Fibroblast of lung (primary cell): Measurements from ENCODE around the gene AMFR. TPM values are rescaled to one million over a fixed set of nuclear protein-coding genes. Genes with fewer than 3 reads are reported as not detected.

Experiments used
- DNase-seq, 2 donors: peaks; one replicate each; pipeline versions ENCODE4 v3.0.0 to v3.0.0-alpha.2; 2010; ENCODE audit warnings: low read depth in 2 of 2
- H2AFZ ChIP-seq: 2 replicates; pipeline ENCODE4 v1.5.1; 2012; ENCODE audit warnings: low read length, control low read depth, inconsistent platforms
- H3K27ac ChIP-seq: 2 replicates; pipeline ENCODE4 v1.5.1; 2011; ENCODE audit warnings: low read length, control low read depth; ENCODE audit not compliant: insufficient read depth
- H3K27me3 ChIP-seq: 2 replicates; pipeline ENCODE4 v1.5.1; 2011; ENCODE audit warnings: mild to moderate bottlenecking, low read length; ENCODE audit not compliant: control insufficient read depth, insufficient read depth
- H3K36me3 ChIP-seq: 2 replicates; pipeline ENCODE4 v1.5.1; 2011; ENCODE audit warnings: low read length; ENCODE audit not compliant: control insufficient read depth, insufficient read depth
- H3K4me1 ChIP-seq: 2 replicates; pipeline ENCODE4 v1.5.1; 2011; ENCODE audit warnings: low read length; ENCODE audit not compliant: control insufficient read depth, insufficient read depth; ENCODE audit errors: extremely low read depth
- H3K4me2 ChIP-seq: 2 replicates; pipeline ENCODE4 v1.5.1; 2011; ENCODE audit warnings: low read length, control low read depth; ENCODE audit not compliant: insufficient read depth; ENCODE audit errors: extremely low read depth
- H3K4me3 ChIP-seq, 4 experiments: fragments of 200-600 bp in 1 of 4; sonication (generic) in 1 of 4; replicated peaks in 1 of 4; 2 replicates each; pipeline ENCODE4 v1.5.1; 2011 to 2016; ENCODE audit warnings: low read length in 4 of 4, low read depth in 3 of 4, mild to moderate bottlenecking in 3 of 4, control low read depth in 2 of 4, inconsistent platforms in 1 of 4, mixed read lengths in 1 of 4; ENCODE audit not compliant: insufficient read depth in 1 of 4; ENCODE audit errors: control extremely low read depth in 1 of 4
- H3K79me2 ChIP-seq: 2 replicates; pipeline ENCODE4 v1.5.1; 2012; ENCODE audit warnings: mild to moderate bottlenecking, low read length, inconsistent platforms; ENCODE audit not compliant: control insufficient read depth, insufficient read depth
- H3K9ac ChIP-seq: 2 replicates; pipeline ENCODE4 v1.5.1; 2011; ENCODE audit warnings: mild to moderate bottlenecking, low read length, control low read depth; ENCODE audit not compliant: insufficient read depth
- H3K9me3 ChIP-seq: 2 replicates; pipeline ENCODE4 v1.5.1; 2012; ENCODE audit warnings: low read depth, low read length; ENCODE audit not compliant: control insufficient read depth, insufficient read depth
- H4K20me1 ChIP-seq: 2 replicates; pipeline ENCODE4 v1.5.1; 2011; ENCODE audit warnings: low read length; ENCODE audit not compliant: control insufficient read depth, insufficient read depth; ENCODE audit errors: extremely low read depth
- CTCF ChIP-seq, 2 donors: IDR thresholded peaks in 1 of 2; conservative IDR thresholded peaks in 1 of 2; 1 replicate in 1 of 2; 2 replicates in 1 of 2; pipeline ENCODE4 v1.5.1; 2011 to 2012; ENCODE audit warnings: low read length in 2 of 2, control low read depth in 1 of 2, inconsistent platforms in 1 of 2, low read depth in 1 of 2, mild to moderate bottlenecking in 1 of 2
- EZH2 ChIP-seq: IDR thresholded peaks from 2 replicates; pipeline ENCODE4 v1.5.1; 2012; ENCODE audit warnings: low read length, control low read depth, mild to moderate bottlenecking; ENCODE audit errors: missing control alignments
- polyA plus RNA-seq, 2 donors: library from polyadenylated mRNA; depleted of rRNA in 1 of 2; stranded (reverse) in 1 of 2; unstranded in 1 of 2; fragments of >200 nt; gene quantifications; 2 replicates each; pipeline ENCODE4 v1.2.1, GENCODE V29; 2011 to 2012; ENCODE audit warnings: missing spikeins in 1 of 2
- total RNA-seq: library from RNA; depleted of rRNA; stranded (reverse); fragments of >200 nt; gene quantifications from 2 replicates; pipeline ENCODE4 v1.2.1, GENCODE V29; 2014

AMFR gene
- total and polyA plus RNA-seq, 2 donors (not counting 1 experiment from before 2014, with no cell fraction given) = 75.9 to 413 TPM

- Histone ChIP-seq H3K36me3 (peaks cover 19% of the 10 kb centered on the region), H3K27ac (no peak overlapping the region), H3K79me2 (no peaks in the 10 kb centered on the region), H3K9me3 (no peaks in the 10 kb centered on the region), H4K20me1 (no peaks in the 10 kb centered on the region), H3K4me2 (no peak overlapping the region), H3K4me1 (no peaks in the 10 kb centered on the region), H3K9ac (no peak overlapping the region), H3K27me3 (no peaks in the 10 kb centered on the region), H2AFZ (no peak overlapping the region), H3K4me3 (no peak overlapping the region)
- no peak for TF ChIP-seq EZH2
- no peak for TF ChIP-seq CTCF (conservative IDR thresholded peaks at IDR 0.05 in 1 of 2, IDR thresholded peaks at IDR 0.05 in 1 of 2; ENCODE audit: low read depth in 1 of 2, low read length in 2 of 2)
- no peak for DNase-seq
These were observed 44.4 kb upstream of the AMFR start for GRCh38 chr16:56469748-56470147.

GRCh38 chr16:56468800-56469199, 43.5 kb upstream of the AMFR start:
- no peak for DNase-seq
- Histone ChIP-seq H3K9me3 (no peaks in the 10 kb centered on the region), H3K4me1 (no peaks in the 10 kb centered on the region), H3K27me3 (no peaks in the 10 kb centered on the region), H3K4me2 (no peak overlapping the region), H3K9ac (no peak overlapping the region), H2AFZ (no peak overlapping the region), H3K36me3 (peaks cover 19% of the 10 kb centered on the region), H4K20me1 (no peaks in the 10 kb centered on the region), H3K4me3 (no peak overlapping the region), H3K27ac (no peak overlapping the region), H3K79me2 (no peaks in the 10 kb centered on the region)
- TF ChIP-seq EZH2 = no peak
- no peak for TF ChIP-seq CTCF (conservative IDR thresholded peaks at IDR 0.05 in 1 of 2, IDR thresholded peaks at IDR 0.05 in 1 of 2; ENCODE audit: low read depth in 1 of 2, low read length in 2 of 2)

- H3K27ac ChIP-seq = no peak overlapping the region
- H3K9me3 ChIP-seq = no peaks in the 10 kb centered on the region
- H3K4me1 ChIP-seq = no peaks in the 10 kb centered on the region
- H3K79me2 ChIP-seq = no peaks in the 10 kb centered on the region
- no peaks in the 10 kb centered on the region for H3K27me3 ChIP-seq
- peaks cover 11% of the 10 kb centered on the region for H3K36me3 ChIP-seq
- no peaks in the 10 kb centered on the region for H4K20me1 ChIP-seq
- no peak overlapping the region for H3K4me2 ChIP-seq
- TF ChIP-seq EZH2 (no peak), CTCF (conservative IDR thresholded peaks at IDR 0.05 in 1 of 2, IDR thresholded peaks at IDR 0.05 in 1 of 2; ENCODE audit: low read depth in 1 of 2, low read length in 2 of 2) (no peak)
- DNase-seq = no peak
- H3K4me3 ChIP-seq = no peak overlapping the region
- no peak overlapping the region for H2AFZ ChIP-seq
- H3K9ac ChIP-seq = no peak overlapping the region
These were observed 41.0 kb upstream of the AMFR start for GRCh38 chr16:56466344-56466743.
